OCI-LY3 (cell line): Measurements from ENCODE around the gene ACRBP.

Experiments used
- EZH2phosphoT487 ChIP-seq: fragments of 200-600 bp; shearing (Covaris generic); IDR thresholded peaks from 2 replicates; pipeline ENCODE4 v1.6.1; 2018; ENCODE audit warnings: antibody characterized with exemption, mixed run types, low read depth
- TF ChIP-seq, protein P1 (sequence below): fragments of 200-600, 300-600 bp; sonication (generic); IDR thresholded peaks from 2 replicates; pipeline ENCODE4 v1.5.1; 2014; ENCODE audit warnings: antibody characterized with exemption, low read length, low read depth

DNA sequence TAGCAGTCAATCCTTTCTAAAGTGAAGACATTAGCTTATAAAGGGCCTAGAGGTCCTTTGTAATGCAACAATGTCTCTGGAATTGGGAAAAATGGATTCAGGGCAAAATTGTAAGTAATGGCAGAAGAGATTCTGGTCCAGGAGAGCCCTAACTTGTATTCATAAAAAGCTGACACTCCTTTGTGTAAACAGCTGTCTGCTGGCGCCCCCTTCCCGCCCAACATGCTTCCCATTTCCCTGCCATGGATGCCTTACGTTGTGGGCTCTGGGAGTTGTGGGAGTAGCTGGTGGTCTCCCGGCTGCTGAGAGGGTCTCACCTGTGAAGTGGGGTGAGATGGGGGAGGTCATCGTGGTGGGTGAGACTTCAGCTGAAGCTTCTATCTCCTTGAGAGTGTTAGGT lies 2.3 kb downstream of the ACRBP start:
- TF ChIP-seq, protein P1, sequence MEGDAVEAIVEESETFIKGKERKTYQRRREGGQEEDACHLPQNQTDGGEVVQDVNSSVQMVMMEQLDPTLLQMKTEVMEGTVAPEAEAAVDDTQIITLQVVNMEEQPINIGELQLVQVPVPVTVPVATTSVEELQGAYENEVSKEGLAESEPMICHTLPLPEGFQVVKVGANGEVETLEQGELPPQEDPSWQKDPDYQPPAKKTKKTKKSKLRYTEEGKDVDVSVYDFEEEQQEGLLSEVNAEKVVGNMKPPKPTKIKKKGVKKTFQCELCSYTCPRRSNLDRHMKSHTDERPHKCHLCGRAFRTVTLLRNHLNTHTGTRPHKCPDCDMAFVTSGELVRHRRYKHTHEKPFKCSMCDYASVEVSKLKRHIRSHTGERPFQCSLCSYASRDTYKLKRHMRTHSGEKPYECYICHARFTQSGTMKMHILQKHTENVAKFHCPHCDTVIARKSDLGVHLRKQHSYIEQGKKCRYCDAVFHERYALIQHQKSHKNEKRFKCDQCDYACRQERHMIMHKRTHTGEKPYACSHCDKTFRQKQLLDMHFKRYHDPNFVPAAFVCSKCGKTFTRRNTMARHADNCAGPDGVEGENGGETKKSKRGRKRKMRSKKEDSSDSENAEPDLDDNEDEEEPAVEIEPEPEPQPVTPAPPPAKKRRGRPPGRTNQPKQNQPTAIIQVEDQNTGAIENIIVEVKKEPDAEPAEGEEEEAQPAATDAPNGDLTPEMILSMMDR: peak; percentile 49
- TF ChIP-seq EZH2phosphoT487: no peak
